ENCODE results near the gene CLEC17A.

DNA sequence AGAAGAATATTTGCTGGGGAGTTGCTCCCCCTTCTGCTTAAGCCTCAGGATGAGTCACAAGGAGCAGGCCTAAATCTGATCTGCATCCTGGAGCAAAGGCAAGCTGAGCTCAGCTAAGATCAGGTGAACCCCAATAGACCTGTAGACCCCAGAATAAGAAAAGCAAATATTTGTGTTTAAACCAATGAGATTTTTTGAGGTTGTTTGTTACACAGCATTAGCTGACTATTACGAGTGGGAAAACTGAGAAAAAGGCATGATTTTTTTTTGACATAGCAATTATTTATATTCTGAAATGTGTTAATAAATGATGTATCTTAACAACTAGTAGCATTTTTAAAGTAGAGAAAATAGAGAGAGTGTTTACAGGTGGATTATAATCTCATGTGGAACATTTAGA, 46.7 kb downstream of the CLEC17A start:
- TF ChIP-seq, protein P1, sequence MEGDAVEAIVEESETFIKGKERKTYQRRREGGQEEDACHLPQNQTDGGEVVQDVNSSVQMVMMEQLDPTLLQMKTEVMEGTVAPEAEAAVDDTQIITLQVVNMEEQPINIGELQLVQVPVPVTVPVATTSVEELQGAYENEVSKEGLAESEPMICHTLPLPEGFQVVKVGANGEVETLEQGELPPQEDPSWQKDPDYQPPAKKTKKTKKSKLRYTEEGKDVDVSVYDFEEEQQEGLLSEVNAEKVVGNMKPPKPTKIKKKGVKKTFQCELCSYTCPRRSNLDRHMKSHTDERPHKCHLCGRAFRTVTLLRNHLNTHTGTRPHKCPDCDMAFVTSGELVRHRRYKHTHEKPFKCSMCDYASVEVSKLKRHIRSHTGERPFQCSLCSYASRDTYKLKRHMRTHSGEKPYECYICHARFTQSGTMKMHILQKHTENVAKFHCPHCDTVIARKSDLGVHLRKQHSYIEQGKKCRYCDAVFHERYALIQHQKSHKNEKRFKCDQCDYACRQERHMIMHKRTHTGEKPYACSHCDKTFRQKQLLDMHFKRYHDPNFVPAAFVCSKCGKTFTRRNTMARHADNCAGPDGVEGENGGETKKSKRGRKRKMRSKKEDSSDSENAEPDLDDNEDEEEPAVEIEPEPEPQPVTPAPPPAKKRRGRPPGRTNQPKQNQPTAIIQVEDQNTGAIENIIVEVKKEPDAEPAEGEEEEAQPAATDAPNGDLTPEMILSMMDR (IDR thresholded peaks at IDR 0.05) = no peak
- TF ChIP-seq POLR2A (IDR thresholded peaks at IDR 0.05) = no peak
- no peak for TF ChIP-seq POLR2AphosphoS5 (IDR thresholded peaks at IDR 0.05; ENCODE audit: insufficient read depth in 1 of 2, low read depth in 1 of 2)
